WI38 (cell line): ENCODE data around the gene SRCIN1.

Experiments used
- H3K4me3 ChIP-seq: 2 replicates; pipeline ENCODE4 v1.5.1; 2011; ENCODE audit warnings: low read depth, mild to moderate bottlenecking, control low read depth, low read length
- CTCF ChIP-seq: IDR thresholded peaks from 2 replicates; pipeline ENCODE4 v1.5.1; 2012; ENCODE audit warnings: low read depth, mild to moderate bottlenecking, control low read depth, low read length

Gene SRCIN1

DNA sequence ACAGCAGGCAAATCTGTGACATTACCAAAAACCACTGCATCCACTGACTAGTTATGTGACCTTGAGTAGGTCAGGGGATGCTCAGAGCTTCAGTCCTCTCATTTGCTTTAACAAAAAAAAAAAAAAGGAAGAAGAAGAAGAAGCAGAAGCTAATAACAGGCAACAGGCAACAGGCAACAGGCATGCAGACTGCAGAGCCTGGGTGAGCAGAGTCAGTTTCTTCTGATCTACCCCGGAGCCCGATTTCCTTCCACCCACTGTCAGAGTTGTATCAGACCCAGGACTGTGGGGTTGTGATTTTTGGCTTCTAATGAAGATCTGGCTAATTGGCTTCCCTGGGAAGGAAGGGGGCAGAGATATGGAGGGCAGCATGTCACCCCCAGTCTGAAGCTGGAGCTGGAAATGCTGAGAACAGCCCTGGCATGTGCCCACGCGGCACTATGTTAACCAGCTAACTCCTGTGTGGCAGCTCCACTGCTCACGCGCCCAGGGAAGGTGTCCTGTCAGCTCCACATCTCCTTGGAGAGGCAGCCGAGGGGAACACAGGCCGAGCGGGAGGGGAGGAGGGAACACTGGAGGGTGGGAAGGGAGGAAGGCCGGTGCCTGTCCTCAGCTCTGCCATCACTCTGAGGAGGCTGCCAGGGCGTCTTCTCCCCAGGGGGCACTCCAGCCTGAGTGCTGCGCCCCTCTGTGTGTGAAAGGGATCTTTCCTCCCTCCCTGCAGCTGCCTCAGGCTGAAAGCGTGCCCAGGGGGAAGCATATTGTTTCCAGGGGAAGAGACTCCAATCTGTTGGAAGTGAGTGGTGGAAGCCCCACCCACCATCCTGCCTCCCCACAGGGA is 17.6 kb downstream of the SRCIN1 start:
- no peak overlapping the region for H3K4me3 ChIP-seq
- no peak for TF ChIP-seq CTCF

DNA sequence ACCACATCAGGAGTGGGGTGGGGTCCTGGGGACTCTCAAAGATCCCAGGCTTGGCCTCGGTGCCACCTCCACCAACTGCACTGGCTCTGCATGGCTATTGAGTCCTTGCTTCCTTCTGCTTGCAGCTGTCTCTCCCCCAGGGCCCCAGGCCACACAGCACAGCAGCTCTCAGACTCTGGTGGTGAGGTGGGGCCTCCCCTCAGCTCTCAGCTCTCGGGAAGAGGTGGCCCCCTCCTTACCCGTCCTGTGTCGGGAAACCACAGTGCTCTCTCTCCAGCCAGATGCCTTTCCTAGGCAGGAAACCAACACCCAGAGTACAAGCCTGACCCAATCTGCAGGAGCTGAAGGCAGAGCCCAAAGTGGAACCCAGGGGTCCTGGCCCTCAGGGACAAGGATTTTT is 18.5 kb downstream of the SRCIN1 start:
- H3K4me3 ChIP-seq, result no peak overlapping the region
- TF ChIP-seq CTCF, result no peak

GRCh38 chr17:38586788-38587187 is 19.0 kb downstream of the SRCIN1 start:
- TF ChIP-seq CTCF, result no peak
- no peak overlapping the region for H3K4me3 ChIP-seq

DNA sequence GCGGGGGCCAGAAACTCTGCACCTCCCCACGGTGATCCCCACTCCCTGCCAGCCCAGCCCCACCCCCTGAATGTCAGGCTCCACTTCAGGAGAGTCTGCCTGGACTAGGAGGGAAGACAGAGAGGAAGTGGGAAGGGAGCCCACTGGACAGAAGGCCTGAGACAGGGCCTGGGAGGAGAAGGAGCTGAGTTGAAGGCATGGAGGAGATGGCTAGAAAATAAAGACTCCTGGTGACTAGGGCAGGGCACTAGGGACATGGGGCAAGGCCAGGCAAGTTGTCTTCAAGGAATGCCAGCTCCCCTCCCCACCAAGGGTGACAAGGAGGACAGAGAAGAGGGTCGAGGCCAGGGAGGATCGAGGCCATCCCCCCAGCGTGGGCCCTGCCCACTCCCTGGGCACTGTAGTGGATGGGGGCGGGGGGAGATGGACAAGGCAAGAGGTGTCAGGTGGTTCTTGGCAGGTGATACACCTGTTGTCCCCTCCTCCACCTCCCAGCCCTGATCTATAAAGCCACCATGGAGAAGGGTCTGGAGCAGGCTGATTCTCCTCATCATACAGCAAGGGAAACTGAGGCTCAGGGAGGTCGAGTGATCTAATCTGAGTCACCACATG is 19.7 kb downstream of the SRCIN1 start:
- no peak for TF ChIP-seq CTCF
- H3K4me3 ChIP-seq, result no peak overlapping the region

- no peak overlapping the region for H3K4me3 ChIP-seq
- no peak for TF ChIP-seq CTCF
Observed at GRCh38 chr17:38585056-38585917, 20.5 kb downstream of the SRCIN1 start.

DNA sequence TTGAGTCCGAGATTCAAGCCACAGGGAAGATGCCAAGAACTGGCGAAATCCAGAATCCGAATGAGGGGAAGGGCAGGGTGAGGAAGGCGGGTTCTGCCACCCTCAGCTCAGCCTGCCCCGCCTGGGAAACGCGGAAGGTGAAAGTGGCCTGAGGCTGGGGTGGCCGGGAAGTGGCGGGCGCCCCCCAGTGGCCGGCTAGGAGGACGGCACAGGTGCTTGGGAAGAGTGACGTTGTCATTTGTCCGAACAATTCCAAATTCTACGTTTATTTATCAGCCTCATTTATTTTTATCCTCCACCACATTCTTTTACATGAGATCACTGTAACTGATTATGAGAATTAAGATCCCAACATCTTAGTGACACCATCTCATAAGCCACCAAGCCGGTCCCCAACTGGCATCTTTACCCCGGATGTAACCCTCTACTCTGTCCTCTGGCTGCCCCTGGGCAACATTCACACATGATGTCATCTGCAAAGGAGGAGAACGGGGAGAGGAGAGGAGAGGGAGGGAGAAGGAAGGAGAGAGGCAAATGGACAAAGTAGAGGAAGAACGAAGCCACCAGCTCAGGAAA is 21.3 kb downstream of the SRCIN1 start:
- H3K4me3 ChIP-seq, result no peak overlapping the region
- TF ChIP-seq CTCF, result peak; percentile 85
